ENCODE measurements around the gene COL27A1.

DNA sequence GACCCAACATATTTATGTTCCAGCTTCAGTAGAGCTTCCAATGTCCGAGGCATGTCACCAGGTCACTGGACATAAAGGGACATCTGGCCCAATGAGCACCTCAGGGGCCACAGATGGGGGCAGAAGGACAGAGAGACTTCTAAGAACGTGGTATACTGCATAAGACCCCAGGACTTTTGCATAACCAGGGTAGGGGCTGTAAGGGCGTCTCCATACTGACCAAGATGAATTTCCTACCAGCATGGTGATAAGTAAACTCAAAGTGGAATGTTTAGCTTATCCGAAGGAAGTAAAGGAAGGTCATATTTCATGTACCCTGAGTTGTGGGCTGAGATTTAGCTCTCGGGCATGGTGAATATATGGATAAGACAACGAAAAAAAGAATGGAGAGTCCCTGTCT lies 17.5 kb upstream of the COL27A1 start:
- TF ChIP-seq, protein P1, sequence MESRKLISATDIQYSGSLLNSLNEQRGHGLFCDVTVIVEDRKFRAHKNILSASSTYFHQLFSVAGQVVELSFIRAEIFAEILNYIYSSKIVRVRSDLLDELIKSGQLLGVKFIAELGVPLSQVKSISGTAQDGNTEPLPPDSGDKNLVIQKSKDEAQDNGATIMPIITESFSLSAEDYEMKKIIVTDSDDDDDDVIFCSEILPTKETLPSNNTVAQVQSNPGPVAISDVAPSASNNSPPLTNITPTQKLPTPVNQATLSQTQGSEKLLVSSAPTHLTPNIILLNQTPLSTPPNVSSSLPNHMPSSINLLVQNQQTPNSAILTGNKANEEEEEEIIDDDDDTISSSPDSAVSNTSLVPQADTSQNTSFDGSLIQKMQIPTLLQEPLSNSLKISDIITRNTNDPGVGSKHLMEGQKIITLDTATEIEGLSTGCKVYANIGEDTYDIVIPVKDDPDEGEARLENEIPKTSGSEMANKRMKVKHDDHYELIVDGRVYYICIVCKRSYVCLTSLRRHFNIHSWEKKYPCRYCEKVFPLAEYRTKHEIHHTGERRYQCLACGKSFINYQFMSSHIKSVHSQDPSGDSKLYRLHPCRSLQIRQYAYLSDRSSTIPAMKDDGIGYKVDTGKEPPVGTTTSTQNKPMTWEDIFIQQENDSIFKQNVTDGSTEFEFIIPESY (IDR thresholded peaks at IDR 0.05; ENCODE audit: extremely low read depth, insufficient replicate concordance, low read length), result no peak
- TF ChIP-seq POLR2AphosphoS5 (IDR thresholded peaks at IDR 0.05; ENCODE audit: low read depth, low read length) (no peak), TCF7L2 (IDR thresholded peaks at IDR 0.05; ENCODE audit: borderline replicate concordance, extremely low read depth, insufficient read depth, insufficient read length) (no peak), JUND (IDR thresholded peaks at IDR 0.05) (no peak), EZH2phosphoT487 (IDR thresholded peaks at IDR 0.05; ENCODE audit: borderline replicate concordance) (no peak), EZH2 (IDR thresholded peaks at IDR 0.05) (no peak), CEBPB (IDR thresholded peaks at IDR 0.05; ENCODE audit: low read depth) (no peak), ELF1 (IDR thresholded peaks at IDR 0.05; ENCODE audit: borderline replicate concordance, low read depth) (no peak), SP1 (IDR thresholded peaks at IDR 0.05; ENCODE audit: low read depth) (no peak), ZNF274 (IDR thresholded peaks at IDR 0.05; ENCODE audit: low read depth, low read length) (no peak), YY1 (IDR thresholded peaks at IDR 0.05; ENCODE audit: extremely low read depth, insufficient replicate concordance, low read depth, low read length) (no peak)
- TF ChIP-seq, protein P2, sequence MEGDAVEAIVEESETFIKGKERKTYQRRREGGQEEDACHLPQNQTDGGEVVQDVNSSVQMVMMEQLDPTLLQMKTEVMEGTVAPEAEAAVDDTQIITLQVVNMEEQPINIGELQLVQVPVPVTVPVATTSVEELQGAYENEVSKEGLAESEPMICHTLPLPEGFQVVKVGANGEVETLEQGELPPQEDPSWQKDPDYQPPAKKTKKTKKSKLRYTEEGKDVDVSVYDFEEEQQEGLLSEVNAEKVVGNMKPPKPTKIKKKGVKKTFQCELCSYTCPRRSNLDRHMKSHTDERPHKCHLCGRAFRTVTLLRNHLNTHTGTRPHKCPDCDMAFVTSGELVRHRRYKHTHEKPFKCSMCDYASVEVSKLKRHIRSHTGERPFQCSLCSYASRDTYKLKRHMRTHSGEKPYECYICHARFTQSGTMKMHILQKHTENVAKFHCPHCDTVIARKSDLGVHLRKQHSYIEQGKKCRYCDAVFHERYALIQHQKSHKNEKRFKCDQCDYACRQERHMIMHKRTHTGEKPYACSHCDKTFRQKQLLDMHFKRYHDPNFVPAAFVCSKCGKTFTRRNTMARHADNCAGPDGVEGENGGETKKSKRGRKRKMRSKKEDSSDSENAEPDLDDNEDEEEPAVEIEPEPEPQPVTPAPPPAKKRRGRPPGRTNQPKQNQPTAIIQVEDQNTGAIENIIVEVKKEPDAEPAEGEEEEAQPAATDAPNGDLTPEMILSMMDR (IDR thresholded peaks at IDR 0.05 in 2 of 3, conservative IDR thresholded peaks at IDR 0.05 in 1 of 3; ENCODE audit: borderline replicate concordance in 1 of 3, insufficient read depth in 1 of 3, low read depth in 2 of 3, low read length in 2 of 3), result no peak
- TF ChIP-seq, protein P3, sequence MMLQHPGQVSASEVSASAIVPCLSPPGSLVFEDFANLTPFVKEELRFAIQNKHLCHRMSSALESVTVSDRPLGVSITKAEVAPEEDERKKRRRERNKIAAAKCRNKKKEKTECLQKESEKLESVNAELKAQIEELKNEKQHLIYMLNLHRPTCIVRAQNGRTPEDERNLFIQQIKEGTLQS (IDR thresholded peaks at IDR 0.05), result no peak

Data from HCT116 (cell line).